HG03439 (cell line): ENCODE measurements around the gene EGFL6.
"Not testable (repeated sequence)": the region's sequence is repeated elsewhere in the genome, so short reads cannot be mapped to it uniquely, and the experiment has no call there.

Experiments used
- ATAC-seq: cut with Tn5 transposase; IDR thresholded peaks from one replicate; pipeline ENCODE4 v1.9.1; 2021; ENCODE audit warnings: mild to moderate bottlenecking, moderate library complexity; ENCODE audit not compliant: unreplicated experiment

The EGFL6 gene

DNA sequence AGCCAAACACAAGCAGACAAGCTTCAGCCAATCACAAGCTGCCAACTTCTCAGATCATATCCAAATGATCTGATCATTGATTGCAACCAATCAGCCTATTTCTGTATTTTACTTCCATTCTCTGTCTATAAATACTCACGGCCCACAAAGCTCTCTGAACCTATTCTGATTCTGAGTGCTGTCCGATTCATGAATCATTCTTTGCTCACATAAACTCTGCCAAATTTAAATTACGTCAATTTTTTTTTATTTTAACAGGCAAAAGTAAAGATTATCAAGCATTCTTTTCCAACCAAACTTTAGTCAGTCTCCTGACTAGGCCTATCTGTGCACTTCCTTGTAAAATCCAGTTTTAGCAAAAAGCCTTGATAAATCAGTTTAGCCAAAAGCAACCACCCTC, 81.7 kb downstream of the EGFL6 start:
- no peak for ATAC-seq

DNA sequence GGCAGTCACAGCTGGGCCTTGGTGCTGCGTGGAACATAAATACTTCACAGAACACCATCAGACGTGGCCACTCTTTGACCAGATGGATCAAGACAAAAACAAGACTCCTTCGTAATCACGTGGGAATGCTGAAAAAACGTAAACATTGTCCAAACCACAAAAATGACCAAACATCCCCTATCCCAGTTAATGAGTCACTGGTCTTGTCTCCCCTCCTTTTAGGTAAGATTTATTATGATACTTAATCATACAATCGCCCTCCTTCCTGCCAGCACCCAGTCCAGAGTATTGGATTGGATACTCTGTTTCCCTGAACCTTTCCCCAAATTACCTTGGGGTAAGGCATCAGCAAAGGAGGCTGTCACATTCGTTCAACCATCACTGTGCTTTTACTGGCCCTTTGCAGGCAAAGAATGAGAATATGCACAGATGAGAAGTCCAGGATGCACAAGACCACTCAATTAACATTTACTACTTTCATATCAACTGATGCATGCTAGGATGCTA, 82.9 kb downstream of the EGFL6 start:
- no peak for ATAC-seq

- ATAC-seq, result peak; percentile 95
Measured at GRCh38 chrX:13652850-13653693, 83.7 kb downstream of the EGFL6 start, which contains the start of gene TCEANC. TCEANC (plus strand) TSS chrX:13653141; CDS start chrX:13662509, 9,368 bp downstream.

DNA sequence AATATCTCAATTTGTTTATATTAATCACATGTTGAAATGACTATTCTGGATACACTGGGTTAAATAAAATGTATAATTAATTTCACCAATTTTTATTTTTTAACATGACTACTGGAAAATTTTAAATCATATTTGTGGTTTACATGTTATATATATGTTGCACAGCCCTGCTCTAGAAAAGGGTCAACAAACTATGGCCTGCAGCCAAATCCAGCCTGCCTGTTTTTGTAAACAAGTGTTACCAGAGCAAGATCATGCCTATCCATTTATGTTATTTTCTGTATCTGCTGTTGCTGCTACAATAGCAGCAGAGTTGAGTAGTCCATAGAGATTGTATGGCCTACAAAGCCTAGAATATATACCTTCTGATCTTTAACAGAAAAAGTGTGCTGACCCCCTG, 84.7 kb downstream of the EGFL6 start:
- no peak for ATAC-seq

GRCh38 chrX:13655674-13656073, 86.3 kb downstream of the EGFL6 start:
- ATAC-seq, result no peak

GRCh38 chrX:13658602-13659001, 89.2 kb downstream of the EGFL6 start:
- peak; percentile 56 for ATAC-seq

DNA sequence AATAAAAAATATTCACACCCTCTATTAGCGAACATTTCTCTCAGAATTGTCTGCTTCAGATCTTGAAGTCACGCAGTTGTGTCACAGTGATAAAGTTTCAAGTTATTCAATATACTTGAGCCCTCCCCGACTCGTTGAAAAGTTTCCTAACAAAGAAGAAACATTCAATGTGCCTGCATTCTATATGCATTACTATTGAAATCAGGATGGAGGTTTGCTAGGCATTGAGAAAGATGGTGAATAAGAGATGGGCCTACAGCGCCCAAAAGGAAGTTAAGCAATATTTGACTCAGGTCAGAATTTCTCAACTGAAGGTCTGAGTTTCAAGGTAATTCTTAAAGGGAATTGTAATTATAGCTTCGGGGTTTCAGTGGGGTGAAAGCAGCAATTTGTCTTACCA, 89.7 kb downstream of the EGFL6 start:
- peak; percentile 12 for ATAC-seq

DNA sequence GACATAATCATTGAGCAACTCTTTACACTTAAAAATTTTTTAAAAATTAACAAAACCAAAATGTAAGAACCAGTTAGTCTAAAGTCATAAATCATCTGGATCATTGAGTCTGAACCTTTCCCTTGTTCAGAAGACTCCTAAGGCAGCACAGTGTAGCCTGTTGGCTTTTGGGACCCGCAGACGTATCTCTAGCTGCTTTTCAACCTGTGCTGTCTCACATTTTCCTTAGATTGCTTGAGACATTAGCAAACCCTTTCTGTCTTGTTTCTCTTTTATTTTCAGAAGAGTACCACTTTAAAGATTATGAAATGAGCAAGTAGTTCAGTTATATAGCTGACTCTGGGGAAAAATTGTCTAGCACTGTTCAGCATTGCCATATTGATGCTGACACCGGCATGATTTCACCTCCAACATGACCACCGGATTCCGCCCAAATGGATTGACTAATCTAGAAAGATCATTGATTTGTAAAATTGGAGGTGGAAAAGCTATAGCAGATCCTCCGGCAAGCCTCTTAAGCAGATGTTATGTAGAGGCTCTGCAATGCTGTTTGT, 92.4 kb downstream of the EGFL6 start:
- ATAC-seq, result no peak

DNA sequence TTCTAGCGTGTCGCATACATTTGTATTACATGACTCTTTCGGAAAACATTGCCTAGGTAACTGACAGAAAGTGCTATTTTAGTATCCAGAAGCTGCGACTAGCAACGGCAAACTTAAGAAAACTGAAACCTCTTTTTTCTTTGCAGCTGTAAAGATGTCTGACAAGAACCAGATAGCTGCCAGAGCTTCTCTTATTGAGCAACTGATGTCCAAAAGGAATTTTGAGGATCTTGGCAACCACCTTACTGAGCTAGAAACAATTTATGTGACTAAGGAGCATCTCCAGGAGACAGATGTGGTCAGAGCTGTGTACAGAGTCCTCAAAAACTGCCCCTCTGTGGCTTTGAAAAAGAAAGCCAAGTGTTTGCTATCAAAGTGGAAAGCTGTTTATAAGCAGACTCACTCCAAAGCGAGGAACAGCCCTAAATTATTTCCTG, 93.0 kb downstream of the EGFL6 start:
- no peak for ATAC-seq

DNA sequence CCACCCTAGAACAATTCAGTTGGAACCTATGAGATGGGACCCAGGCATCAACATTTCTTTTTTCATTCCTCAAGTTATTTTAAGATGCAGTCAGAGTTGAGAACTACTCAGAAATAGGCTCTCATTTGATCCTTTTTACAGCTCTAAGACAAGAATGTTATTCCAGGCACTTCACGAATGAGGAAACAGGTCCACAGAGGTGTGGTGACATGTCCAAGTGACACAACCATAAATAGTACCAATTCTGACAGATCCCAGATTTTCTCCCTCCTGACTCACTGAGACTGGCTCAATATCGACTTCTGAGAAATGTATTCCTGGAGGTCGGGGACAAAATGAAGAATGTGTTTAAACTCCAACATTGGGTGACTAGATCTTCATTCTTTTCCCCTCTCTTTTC, 94.6 kb downstream of the EGFL6 start:
- ATAC-seq, result no peak

DNA sequence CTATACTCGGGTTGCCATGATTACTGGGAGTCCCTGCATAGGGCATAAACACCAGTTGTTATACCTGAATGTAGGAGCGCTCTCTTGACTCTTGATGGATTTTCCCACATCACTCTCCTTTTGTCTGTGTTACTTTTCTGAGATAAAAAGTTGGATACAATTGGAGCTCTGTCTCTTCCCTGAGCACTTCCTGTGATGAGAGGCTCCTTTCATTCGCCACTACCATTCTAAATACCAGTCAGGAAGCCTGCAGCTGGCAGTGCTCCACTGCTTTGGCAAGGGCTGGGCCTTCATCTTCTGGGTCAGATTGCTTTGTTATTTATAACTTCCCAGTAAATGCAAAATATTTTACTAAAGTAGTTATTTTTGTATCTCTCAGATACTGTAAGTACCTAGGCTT, 97.4 kb downstream of the EGFL6 start:
- ATAC-seq, result no peak

DNA sequence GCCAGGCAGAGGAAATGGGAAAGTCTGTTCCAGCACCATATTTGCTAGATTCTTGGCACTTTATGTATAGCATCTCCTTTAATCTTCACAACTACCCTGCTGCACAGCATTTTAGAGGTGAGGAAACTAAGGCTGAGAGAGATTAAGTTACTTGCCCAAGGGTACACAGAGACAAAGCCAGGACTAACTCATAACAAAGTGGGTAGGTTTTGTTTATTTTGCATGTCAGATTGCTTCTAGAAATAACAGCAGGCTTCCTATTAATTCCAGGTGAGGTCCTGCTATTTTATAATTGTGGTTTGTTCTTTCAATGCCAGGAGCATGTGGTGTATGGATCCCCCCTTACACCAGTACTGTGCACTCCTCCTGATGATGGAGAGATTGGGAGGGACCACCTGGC, 98.5 kb downstream of the EGFL6 start:
- ATAC-seq, result no peak

DNA sequence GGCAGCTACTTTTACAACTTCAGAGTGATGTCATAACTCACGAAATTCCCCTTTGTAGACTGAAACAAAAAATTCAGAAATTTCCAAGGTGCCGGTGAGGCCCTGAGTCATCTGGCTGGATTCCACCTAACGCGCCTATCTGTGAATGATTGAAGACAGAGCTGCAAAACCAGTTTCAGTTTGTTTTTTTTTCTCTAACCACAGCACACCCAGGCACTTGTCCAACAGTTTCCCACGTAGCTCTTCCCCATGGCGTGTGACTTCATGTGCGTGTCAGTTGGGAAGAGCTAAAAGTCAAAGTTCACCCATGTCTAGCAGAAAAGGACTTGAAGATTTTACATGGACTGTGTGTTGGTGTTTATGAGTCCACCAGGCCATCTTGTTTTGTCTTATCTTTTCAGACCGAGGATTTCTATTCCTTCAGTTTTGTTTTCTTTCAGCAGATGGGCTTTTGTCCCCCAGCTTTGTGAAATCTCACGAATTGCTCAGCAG, 99.9 kb downstream of the EGFL6 start:
- peak; percentile 64 for ATAC-seq

GRCh38 chrX:13669755-13670154, 100.4 kb downstream of the EGFL6 start:
- not testable (repeated sequence) for ATAC-seq

- ATAC-seq, result no peak
Measured at GRCh38 chrX:13670197-13670596, 100.8 kb downstream of the EGFL6 start.

DNA sequence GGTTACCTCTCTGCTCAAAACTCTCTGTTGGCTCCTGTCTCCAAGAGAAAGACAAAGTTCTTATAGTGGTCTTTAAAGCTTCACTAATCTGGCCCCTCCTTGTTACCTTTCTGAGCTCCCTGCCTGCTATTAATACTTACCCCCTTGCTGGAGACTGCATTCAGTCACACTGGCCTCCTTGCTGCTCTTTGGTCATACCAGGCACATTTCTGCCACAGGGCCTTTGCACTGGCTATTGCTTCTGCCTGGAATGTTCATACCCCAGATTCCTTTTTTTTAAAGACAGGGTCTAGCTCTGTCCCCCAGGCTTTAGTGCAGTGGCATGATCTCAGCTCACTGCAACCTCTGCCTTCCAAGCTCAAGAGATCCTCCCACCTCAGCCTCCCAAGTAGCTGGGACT, 103.6 kb downstream of the EGFL6 start:
- no peak for ATAC-seq

- no peak for ATAC-seq
Measured at GRCh38 chrX:13676885-13677284, 107.5 kb downstream of the EGFL6 start.

DNA sequence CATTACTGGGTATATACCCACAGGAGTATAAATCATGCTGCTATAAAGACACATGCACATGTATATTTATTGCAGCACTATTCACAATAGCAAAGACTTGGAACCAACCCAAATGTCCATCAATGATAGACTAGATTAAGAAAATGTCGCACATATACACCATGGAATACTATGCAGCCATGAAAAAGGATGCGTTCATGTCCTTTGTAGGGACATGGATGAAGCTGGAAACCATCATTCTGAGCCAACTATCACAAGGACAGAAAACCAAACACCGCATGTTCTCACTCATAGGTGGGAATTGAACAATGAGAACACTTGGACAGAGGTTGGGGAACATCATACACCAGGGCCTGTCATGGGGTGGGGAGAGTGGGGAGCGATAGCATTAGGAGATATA, 110.3 kb downstream of the EGFL6 start:
- not testable (repeated sequence) for ATAC-seq

DNA sequence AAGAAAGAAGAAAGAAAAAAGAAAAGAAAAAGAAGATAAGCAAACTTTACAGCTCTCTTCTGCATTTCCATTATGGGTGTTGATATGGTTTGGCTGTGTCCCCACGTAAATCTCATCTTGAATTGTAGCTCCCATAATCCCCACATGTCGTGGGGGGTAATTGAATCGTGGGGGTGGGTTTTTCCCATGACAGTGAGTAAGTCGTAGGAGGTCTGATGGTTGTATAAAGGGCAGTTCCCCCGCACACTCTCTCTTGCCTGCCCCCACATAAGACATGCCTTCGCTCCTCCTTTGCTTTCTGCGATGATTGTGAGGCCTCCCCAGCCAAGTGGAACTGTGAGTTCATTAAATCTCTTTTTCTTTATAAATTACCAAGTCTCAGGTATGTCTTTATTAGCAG, 112.2 kb downstream of the EGFL6 start:
- no peak for ATAC-seq
